C4-2B (cell line): ENCODE results near the gene OR5H6.

Source experiments
- CTCF ChIP-seq: fragments of 450-650 bp; conservative IDR thresholded peaks from 2 replicates; pipeline ENCODE4 v1.5.1; 2017; ENCODE audit warnings: mild to moderate bottlenecking
- ZFX ChIP-seq: fragments of 450-650 bp; IDR thresholded peaks from 2 replicates; pipeline ENCODE4 v1.6.1; 2017

GRCh38 chr3:98259707-98260106 is 4.3 kb upstream of the OR5H6 start:
- peak; percentile 54 for TF ChIP-seq CTCF
- no peak for TF ChIP-seq ZFX
